ENCODE results near the gene STK11IP.
A peak's percentile ranks its signal among the peaks of the same experiment; 100 is the strongest.

Gene STK11IP

GRCh38 chr2:219638217-219638947 lies 40.7 kb downstream of the STK11IP start:
- no peak overlapping the region for H3K4me3 ChIP-seq (ENCODE audit: low read depth, low read length)
- POLR2A ChIA-PET = interaction anchor here (1.2 to 1.3 kb wide), 2 partner anchors 8 to 94 kb away, joined by 3 read pairs; partner anchors contain the start of genes CHPF and TMEM198
- no peaks in the 10 kb centered on the region for H3K9me3 ChIP-seq (ENCODE audit: control insufficient read depth, insufficient read depth, low read depth, low read length)
- no peak overlapping the region for H3K27ac ChIP-seq (ENCODE audit: extremely low read depth, low read depth, low read length)
- CTCF ChIA-PET = interaction anchor here (0.7 to 1.1 kb wide), 6 partner anchors 40 to 144 kb away, joined by 3 to 5 read pairs (median 3); no protein-coding TSS in a partner anchor
- H3K36me3 ChIP-seq (ENCODE audit: control insufficient read depth in 2 of 2, insufficient read depth in 1 of 2, low read length in 2 of 2) = peaks cover 0 to 19% of the 10 kb centered on the region in 2 experiments; a peak in 1 of 3 replicates
- no peaks in the 10 kb centered on the region for H3K4me1 ChIP-seq (ENCODE audit: control insufficient read depth, insufficient read depth, low read length)
- TF ChIP-seq CTCF (tag by site-specific recombination; IDR thresholded peaks at IDR 0.05) (peak; percentile 10; the same call in 1 of the 2 replicates), ZNF391 (tag by site-specific recombination; IDR thresholded peaks at IDR 0.05; ENCODE audit: borderline replicate concordance, low read depth) (no peak), ZNF580 (tag by site-specific recombination; IDR thresholded peaks at IDR 0.05) (no peak)

- POLR2A ChIA-PET = interaction anchor here (1.2 to 1.3 kb wide), 2 partner anchors 9 to 95 kb away, joined by 3 read pairs; partner anchors contain the start of genes CHPF and TMEM198
- CTCF ChIA-PET = interaction anchor here (0.7 to 1.0 kb wide), 5 partner anchors 71 to 144 kb away, joined by 3 to 5 read pairs (median 3); no protein-coding TSS in a partner anchor
- Histone ChIP-seq H3K4me3 (ENCODE audit: low read depth, low read length) (no peak overlapping the region), H3K36me3 (ENCODE audit: control insufficient read depth in 2 of 2, insufficient read depth in 1 of 2, low read length in 2 of 2) (peaks cover 0 to 16% of the 10 kb centered on the region in 2 experiments; a peak in 1 of 3 replicates), H3K4me1 (ENCODE audit: control insufficient read depth, insufficient read depth, low read length) (no peaks in the 10 kb centered on the region), H3K27ac (ENCODE audit: extremely low read depth, low read depth, low read length) (no peak overlapping the region), H3K9me3 (ENCODE audit: control insufficient read depth, insufficient read depth, low read depth, low read length) (no peaks in the 10 kb centered on the region)
- TF ChIP-seq ZNF302 (tag by site-specific recombination; IDR thresholded peaks at IDR 0.05; ENCODE audit: low read depth) (no peak), ZEB2 (tag by site-specific recombination; IDR thresholded peaks at IDR 0.05) (no peak), ZFP69B (tag by site-specific recombination; IDR thresholded peaks at IDR 0.05) (no peak), ZSCAN16 (tag by site-specific recombination; IDR thresholded peaks at IDR 0.05) (no peak), PATZ1 (tag by site-specific recombination; IDR thresholded peaks at IDR 0.05) (no peak), ZFP41 (tag by site-specific recombination; IDR thresholded peaks at IDR 0.05; ENCODE audit: borderline replicate concordance) (no peak), ZNF19 (tag by site-specific recombination; IDR thresholded peaks at IDR 0.05; ENCODE audit: low read depth) (no peak), ZNF777 (tag by site-specific recombination; IDR thresholded peaks at IDR 0.05; ENCODE audit: borderline replicate concordance) (no peak), ZNF292 (tag by site-specific recombination; IDR thresholded peaks at IDR 0.05; ENCODE audit: borderline replicate concordance, low read depth) (no peak), ZFP3 (tag by site-specific recombination; IDR thresholded peaks at IDR 0.05; ENCODE audit: low read depth) (no peak), ZNF561 (tag by site-specific recombination; IDR thresholded peaks at IDR 0.05; ENCODE audit: borderline replicate concordance) (no peak), ZNF692 (tag by site-specific recombination; IDR thresholded peaks at IDR 0.05) (no peak), WT1 (tag by site-specific recombination; IDR thresholded peaks at IDR 0.05) (no peak)
These were observed 41.5 kb downstream of the STK11IP start for GRCh38 chr2:219638948-219639755.

Data from HEK293 (cell line).